Ascending aorta (tissue), 2 donors: Measurements from ENCODE around the gene FAM8A1. TPM values are rescaled to one million over a fixed set of nuclear protein-coding genes. Genes with fewer than 3 reads are reported as not detected.
"Not testable (repeated sequence)": the region's sequence is repeated elsewhere in the genome, so short reads cannot be mapped to it uniquely, and the experiment has no call there.

ENCODE experiments used
- DNase-seq, 2 donors: peaks; one replicate each; pipeline ENCODE4 v3.0.0-alpha.2; 2019; ENCODE audit warnings: low spot score in 2 of 2
- H3K27ac ChIP-seq, 2 donors: fragments of 200-600 bp; sonication (generic); one replicate each; pipeline ENCODE4 v1.5.1; 2016 to 2017; ENCODE audit warnings: mild to moderate bottlenecking in 1 of 2
- H3K27me3 ChIP-seq: fragments of 200-600 bp; sonication (generic); one replicate; pipeline ENCODE4 v1.5.1; 2017
- H3K36me3 ChIP-seq, 2 donors: fragments of 200-600 bp; sonication (generic); one replicate each; pipeline ENCODE4 v1.5.1; 2016
- H3K4me1 ChIP-seq, 2 donors: fragments of 200-600 bp; sonication (generic); one replicate each; pipeline ENCODE4 v1.5.1; 2016 to 2017; ENCODE audit warnings: mild to moderate bottlenecking in 1 of 2
- H3K4me3 ChIP-seq, 2 donors: fragments of 200-600 bp; sonication (generic); one replicate each; pipeline ENCODE4 v1.5.1; 2016 to 2017; ENCODE audit warnings: mild to moderate bottlenecking in 1 of 2
- H3K9me3 ChIP-seq, 2 donors: fragments of 200-600 bp; sonication (generic); one replicate each; pipeline ENCODE4 v1.5.1; 2016
- intact Hi-C: fragments of 100-400 bp; cut with DNase I; formaldehyde crosslinking; loops from one replicate; pipeline ENCODE4 v1.15.1; 2023
- total RNA-seq: library from RNA; depleted of rRNA; stranded (reverse); fragments of >200 nt; gene quantifications from one replicate; pipeline ENCODE4 v1.1.0, GENCODE V29; 2016
- TF ChIP-seq, protein P1 (sequence below), 3 experiments: fragments of 200-600 bp in 2 of 3; fragments of 450-650 bp in 1 of 3; sonication (generic) in 2 of 3; IDR thresholded peaks; one replicate each; pipeline ENCODE4 v1.5.1; 2016 to 2019; ENCODE audit warnings: antibody characterized with exemption in 3 of 3, mild to moderate bottlenecking in 1 of 3, moderate library complexity in 1 of 3

FAM8A1 gene
- total RNA-seq, 1 donor from 2014 or later = 31.5 TPM

GRCh38 chr6:17565399-17565798 is 34.7 kb upstream of the FAM8A1 start:
- Histone ChIP-seq H3K27me3 (no peaks in the 10 kb centered on the region), H3K4me3 (no peak overlapping the region), H3K4me1 (no peaks in the 10 kb centered on the region), H3K36me3 (no peaks in the 10 kb centered on the region), H3K27ac (no peak overlapping the region), H3K9me3 (no peaks in the 10 kb centered on the region)
- TF ChIP-seq, protein P1, sequence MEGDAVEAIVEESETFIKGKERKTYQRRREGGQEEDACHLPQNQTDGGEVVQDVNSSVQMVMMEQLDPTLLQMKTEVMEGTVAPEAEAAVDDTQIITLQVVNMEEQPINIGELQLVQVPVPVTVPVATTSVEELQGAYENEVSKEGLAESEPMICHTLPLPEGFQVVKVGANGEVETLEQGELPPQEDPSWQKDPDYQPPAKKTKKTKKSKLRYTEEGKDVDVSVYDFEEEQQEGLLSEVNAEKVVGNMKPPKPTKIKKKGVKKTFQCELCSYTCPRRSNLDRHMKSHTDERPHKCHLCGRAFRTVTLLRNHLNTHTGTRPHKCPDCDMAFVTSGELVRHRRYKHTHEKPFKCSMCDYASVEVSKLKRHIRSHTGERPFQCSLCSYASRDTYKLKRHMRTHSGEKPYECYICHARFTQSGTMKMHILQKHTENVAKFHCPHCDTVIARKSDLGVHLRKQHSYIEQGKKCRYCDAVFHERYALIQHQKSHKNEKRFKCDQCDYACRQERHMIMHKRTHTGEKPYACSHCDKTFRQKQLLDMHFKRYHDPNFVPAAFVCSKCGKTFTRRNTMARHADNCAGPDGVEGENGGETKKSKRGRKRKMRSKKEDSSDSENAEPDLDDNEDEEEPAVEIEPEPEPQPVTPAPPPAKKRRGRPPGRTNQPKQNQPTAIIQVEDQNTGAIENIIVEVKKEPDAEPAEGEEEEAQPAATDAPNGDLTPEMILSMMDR (IDR thresholded peaks at IDR 0.05) = no peak
- intact Hi-C loops = no loop called here
- no peak for DNase-seq

DNA sequence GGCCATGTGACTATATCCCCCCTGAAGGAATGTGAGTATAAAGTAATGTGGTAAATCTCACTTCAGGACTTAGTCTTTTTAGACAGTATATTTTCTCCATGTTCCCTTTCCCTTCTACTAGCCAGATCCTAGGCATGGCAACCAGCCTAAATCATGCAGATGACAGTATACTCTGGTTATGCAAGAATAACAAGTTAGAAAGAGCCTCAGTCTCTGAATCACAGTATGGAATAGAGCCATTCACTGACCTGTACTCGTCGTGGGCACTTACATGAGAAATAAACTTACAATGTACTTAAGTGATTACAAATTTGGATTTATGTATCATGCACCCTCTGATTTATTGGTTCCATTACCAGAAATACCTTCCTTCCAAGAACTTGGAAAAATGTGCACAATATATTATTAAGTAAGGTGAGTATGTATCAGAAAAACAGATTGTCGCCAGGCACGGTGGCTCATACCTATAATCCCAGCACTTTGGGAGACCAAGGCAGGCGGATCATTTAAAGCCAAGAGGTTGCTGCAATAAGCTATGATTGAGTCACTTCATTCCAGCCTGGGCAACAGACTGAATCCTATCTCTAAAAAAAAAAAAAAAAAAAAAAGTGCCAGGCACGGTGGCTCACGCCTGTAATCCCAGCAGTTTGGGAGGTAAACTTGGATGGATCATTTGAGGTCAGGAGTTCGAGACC is 25.1 kb upstream of the FAM8A1 start:
- Histone ChIP-seq H3K9me3 (peaks cover 0 to 10% of the 10 kb centered on the region in 2 donors), H3K27ac (no peak overlapping the region), H3K4me1 (no peaks in the 10 kb centered on the region), H3K36me3 (no peaks in the 10 kb centered on the region), H3K27me3 (no peaks in the 10 kb centered on the region), H3K4me3 (no peak overlapping the region)
- DNase-seq = no peak
- intact Hi-C loops = no loop called here
- TF ChIP-seq, protein P1 (IDR thresholded peaks at IDR 0.05) = no peak

- Histone ChIP-seq H3K4me3 (no peak overlapping the region), H3K4me1 (no peaks in the 10 kb centered on the region), H3K36me3 (no peaks in the 10 kb centered on the region), H3K27me3 (no peaks in the 10 kb centered on the region), H3K9me3 (peaks cover 0 to 10% of the 10 kb centered on the region in 2 donors), H3K27ac (no peak overlapping the region)
- intact Hi-C loops = no loop called here
- DNase-seq = no peak
- TF ChIP-seq, protein P1 (IDR thresholded peaks at IDR 0.05) = no peak
These were observed 23.0 kb upstream of the FAM8A1 start for GRCh38 chr6:17577059-17577458.

DNA sequence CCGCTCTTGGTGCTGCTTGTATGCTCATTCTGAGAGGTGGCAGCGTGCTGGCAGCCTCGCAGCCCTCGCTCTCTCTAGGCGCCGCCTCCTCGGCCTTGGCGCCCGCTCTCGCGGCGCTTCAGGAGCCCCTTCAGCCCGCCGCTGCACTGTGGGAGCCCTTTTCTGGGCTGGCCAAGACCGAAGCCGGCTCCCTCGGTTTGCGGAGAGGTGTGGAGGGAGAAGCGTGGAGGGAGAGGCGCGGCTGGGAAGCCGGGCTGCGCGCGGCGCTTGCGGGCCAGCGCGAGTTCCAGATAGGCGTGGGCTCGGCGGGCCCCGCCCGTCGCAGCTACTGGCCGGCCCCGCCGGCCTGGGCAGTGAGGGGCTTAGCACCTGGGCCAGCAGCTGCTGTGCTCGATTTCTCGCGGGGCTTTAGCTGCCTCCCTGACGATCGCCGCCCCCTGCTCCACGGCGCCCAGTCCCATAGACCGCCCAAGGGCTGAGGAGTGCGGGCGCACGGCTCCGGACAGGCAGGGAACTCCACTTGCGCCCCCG is 19.5 kb upstream of the FAM8A1 start:
- Histone ChIP-seq H3K27ac (peak overlapping the region; percentile 69 to 89), H3K27me3 (no peaks in the 10 kb centered on the region), H3K4me1 (no peaks in the 10 kb centered on the region), H3K4me3 (peak overlapping the region; percentile 66 to 86), H3K9me3 (peaks cover 0 to 10% of the 10 kb centered on the region in 2 donors), H3K36me3 (no peaks in the 10 kb centered on the region)
- peak in 1 of 2 donors; percentile 68 for DNase-seq
- TF ChIP-seq, protein P1 (IDR thresholded peaks at IDR 0.05) = no peak
- intact Hi-C loops = loop anchor here (5.0 to 10.0 kb wide), 2 partner anchors 464 to 542 kb away; partner anchors contain the start of gene NHLRC1

GRCh38 chr6:17581282-17581681 is 18.8 kb upstream of the FAM8A1 start:
- H3K4me1 ChIP-seq, H3K27me3 ChIP-seq, H3K36me3 ChIP-seq, DNase-seq, H3K9me3 ChIP-seq, H3K4me3 ChIP-seq: not testable (repeated sequence)
- intact Hi-C loops = loop anchor here (5.0 to 10.0 kb wide), 2 partner anchors 464 to 541 kb away; partner anchors contain the start of gene NHLRC1
- H3K27ac ChIP-seq = peak overlapping the region; percentile 69 to 89

- no peaks in the 10 kb centered on the region for H3K4me1 ChIP-seq
- H3K27me3 ChIP-seq = no peaks in the 10 kb centered on the region
- DNase-seq = no peak
- no peaks in the 10 kb centered on the region for H3K36me3 ChIP-seq
- intact Hi-C loops = loop anchor here (1.0 to 10.0 kb wide), 6 partner anchors 191 to 538 kb away; partner anchors contain the start of genes CAP2, NHLRC1 and RBM24
- H3K9me3 ChIP-seq = no peaks in the 10 kb centered on the region
- TF ChIP-seq, protein P1 (IDR thresholded peaks at IDR 0.05) = no peak
- peak overlapping the region; percentile 71 to 72 for H3K27ac ChIP-seq
- H3K4me3 ChIP-seq = no peak overlapping the region
These were observed 16.3 kb upstream of the FAM8A1 start for GRCh38 chr6:17583811-17584210.
